Karpas-422 (cell line): ENCODE measurements around the gene IRF9. TPM values are rescaled to one million over a fixed set of nuclear protein-coding genes. Genes with fewer than 3 reads are reported as not detected.

Source experiments
- DNase-seq: peaks from one replicate; pipeline ENCODE4 v3.0.0-alpha.2; 2015
- H2AFZ ChIP-seq: fragments of 200-600 bp; sonication (generic); 2 replicates; pipeline ENCODE4 v1.6.1; 2014; ENCODE audit warnings: antibody characterized with exemption, low read length, mixed read lengths
- H3K27ac ChIP-seq: fragments of 200-600 bp; sonication (generic); 2 replicates; pipeline ENCODE4 v1.5.1; 2014; ENCODE audit warnings: mild to moderate bottlenecking, low read length, moderate library complexity
- H3K27me3 ChIP-seq: fragments of 200-600 bp; sonication (generic); 2 replicates; pipeline ENCODE4 v1.6.1; 2014; ENCODE audit warnings: low read length, mixed read lengths
- H3K36me3 ChIP-seq: fragments of 200-600 bp; sonication (generic); 2 replicates; pipeline ENCODE4 v1.6.1; 2014; ENCODE audit warnings: low read length, mixed read lengths; ENCODE audit not compliant: insufficient read depth
- H3K4me1 ChIP-seq: fragments of 200-600 bp; sonication (generic); 2 replicates; pipeline ENCODE4 v1.6.1; 2014; ENCODE audit warnings: mild to moderate bottlenecking, low read length, mixed read lengths
- H3K4me2 ChIP-seq: fragments of 200-600 bp; sonication (generic); 2 replicates; pipeline ENCODE4 v1.6.1; 2014; ENCODE audit warnings: low read length, low read depth, mild to moderate bottlenecking; ENCODE audit not compliant: poor library complexity, severe bottlenecking
- H3K4me3 ChIP-seq: fragments of 200-600 bp; sonication (generic); 2 replicates; pipeline ENCODE4 v1.5.1; 2014; ENCODE audit warnings: mild to moderate bottlenecking, antibody characterized with exemption, low read length, mixed read lengths
- H3K79me2 ChIP-seq: fragments of 200-600 bp; sonication (generic); 2 replicates; pipeline ENCODE4 v1.6.1; 2014; ENCODE audit warnings: mild to moderate bottlenecking, low read length, mixed read lengths
- H3K9ac ChIP-seq: fragments of 200-600 bp; sonication (generic); 2 replicates; pipeline ENCODE4 v1.6.0; 2014; ENCODE audit warnings: low read length
- H3K9me2 ChIP-seq: fragments of 200-600 bp; sonication (generic), shearing (Covaris generic); replicated peaks from 2 replicates; pipeline ENCODE4 v1.6.0; 2014; ENCODE audit warnings: mild to moderate bottlenecking, low read length, moderate library complexity; ENCODE audit not compliant: insufficient read depth
- H3K9me3 ChIP-seq: fragments of 300-700, 200-600 bp; sonication (generic); 2 replicates; pipeline ENCODE4 v1.6.1; 2014; ENCODE audit warnings: low read length, mixed read lengths
- H4K20me1 ChIP-seq: fragments of 200-600 bp; sonication (generic); 2 replicates; pipeline ENCODE4 v1.6.1; 2014; ENCODE audit warnings: mild to moderate bottlenecking, antibody characterized with exemption, low read length, low read depth; ENCODE audit not compliant: insufficient read depth
- total RNA-seq: library from RNA; depleted of rRNA; stranded (reverse); fragments of >200 nt; shearing (Covaris generic); gene quantifications from 2 replicates; pipeline ENCODE4 v1.2.3, GENCODE V29; 2014; ENCODE audit warnings: low replicate concordance

The IRF9 gene
- total RNA-seq, 1 experiment from 2014 or later: 79.8 TPM

DNA sequence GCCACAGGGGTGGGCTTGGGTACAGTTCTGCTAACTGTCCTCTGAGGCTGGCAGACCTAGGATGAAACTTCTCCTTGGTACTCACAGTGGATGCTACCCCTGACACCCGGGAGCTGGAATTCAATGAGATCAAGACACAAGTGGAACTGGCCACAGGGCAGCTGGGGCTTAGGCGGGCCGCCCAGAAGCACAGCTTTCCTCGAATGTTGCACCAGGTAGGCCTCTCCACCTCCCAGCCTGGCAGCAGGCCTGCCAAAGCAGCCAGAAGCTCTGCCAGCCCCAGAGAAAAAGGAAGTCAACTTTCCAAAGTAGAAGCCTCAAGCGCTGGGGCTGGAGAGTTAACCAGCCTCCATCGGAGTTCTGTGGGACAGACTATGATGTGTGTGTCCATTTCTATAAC lies 43.9 kb upstream of the IRF9 start:
- H2AFZ ChIP-seq: no peak overlapping the region
- peaks cover 21% of the 10 kb centered on the region for H3K36me3 ChIP-seq
- no peak overlapping the region for H3K4me2 ChIP-seq
- no peak overlapping the region for H3K4me3 ChIP-seq
- no peaks in the 10 kb centered on the region for H3K9me3 ChIP-seq
- H4K20me1 ChIP-seq: no peaks in the 10 kb centered on the region
- H3K4me1 ChIP-seq: peaks cover 19% of the 10 kb centered on the region
- no peaks in the 10 kb centered on the region for H3K9me2 ChIP-seq
- DNase-seq: no peak
- H3K9ac ChIP-seq: no peak overlapping the region
- no peak overlapping the region for H3K27ac ChIP-seq
- no peaks in the 10 kb centered on the region for H3K27me3 ChIP-seq
- H3K79me2 ChIP-seq: peaks cover 22% of the 10 kb centered on the region

DNA sequence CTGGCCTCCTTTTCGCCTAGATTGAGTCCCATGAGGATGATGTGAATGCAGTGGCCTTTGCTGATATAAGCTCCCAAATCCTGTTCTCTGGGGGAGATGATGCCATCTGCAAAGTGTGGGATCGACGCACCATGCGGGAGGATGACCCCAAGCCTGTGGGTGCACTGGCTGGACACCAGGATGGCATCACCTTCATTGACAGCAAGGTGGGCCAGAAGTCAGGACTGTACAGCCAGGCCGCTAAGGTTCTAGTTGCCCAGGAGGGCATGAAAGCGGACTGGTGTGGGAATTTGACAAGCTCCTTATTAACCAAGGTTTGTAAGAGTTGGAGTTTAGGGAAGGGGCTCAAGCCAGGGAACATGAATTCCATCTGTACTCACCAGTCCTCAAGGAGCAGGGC lies 41.4 kb upstream of the IRF9 start:
- Histone ChIP-seq H3K79me2 (peaks cover 18% of the 10 kb centered on the region), H3K9me3 (no peaks in the 10 kb centered on the region), H3K4me3 (no peak overlapping the region), H3K4me2 (no peak overlapping the region), H3K27ac (no peak overlapping the region), H3K9me2 (no peaks in the 10 kb centered on the region), H4K20me1 (no peaks in the 10 kb centered on the region), H2AFZ (no peak overlapping the region), H3K9ac (no peak overlapping the region), H3K4me1 (peaks cover 28% of the 10 kb centered on the region), H3K36me3 (peaks cover 26% of the 10 kb centered on the region), H3K27me3 (no peaks in the 10 kb centered on the region)
- DNase-seq: no peak

DNA sequence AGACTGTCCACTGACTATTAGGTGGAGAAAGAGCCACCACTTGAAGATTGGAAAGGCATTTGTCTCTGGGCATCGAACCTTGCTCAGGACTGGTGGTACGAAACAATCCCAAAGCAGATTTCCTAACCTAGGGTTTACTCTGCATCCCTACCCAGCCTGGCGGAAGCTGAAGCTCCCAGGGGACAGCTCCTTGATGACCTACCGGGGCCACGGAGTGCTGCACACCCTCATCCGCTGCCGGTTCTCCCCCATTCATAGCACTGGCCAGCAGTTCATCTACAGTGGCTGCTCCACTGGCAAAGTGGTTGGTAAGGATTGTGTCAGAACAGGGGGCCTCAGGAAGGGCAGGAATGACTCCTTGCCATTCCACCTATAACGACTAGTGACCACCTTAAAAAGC lies 39.9 kb upstream of the IRF9 start:
- H3K9me2 ChIP-seq: no peaks in the 10 kb centered on the region
- H3K4me2 ChIP-seq: no peak overlapping the region
- H3K27me3 ChIP-seq: no peaks in the 10 kb centered on the region
- H3K4me1 ChIP-seq: peaks cover 18% of the 10 kb centered on the region
- no peaks in the 10 kb centered on the region for H4K20me1 ChIP-seq
- H3K9ac ChIP-seq: no peak overlapping the region
- H3K36me3 ChIP-seq: peaks cover 26% of the 10 kb centered on the region
- peaks cover 8% of the 10 kb centered on the region for H3K79me2 ChIP-seq
- no peak overlapping the region for H2AFZ ChIP-seq
- H3K27ac ChIP-seq: no peak overlapping the region
- H3K9me3 ChIP-seq: no peaks in the 10 kb centered on the region
- no peak for DNase-seq
- H3K4me3 ChIP-seq: no peak overlapping the region

DNA sequence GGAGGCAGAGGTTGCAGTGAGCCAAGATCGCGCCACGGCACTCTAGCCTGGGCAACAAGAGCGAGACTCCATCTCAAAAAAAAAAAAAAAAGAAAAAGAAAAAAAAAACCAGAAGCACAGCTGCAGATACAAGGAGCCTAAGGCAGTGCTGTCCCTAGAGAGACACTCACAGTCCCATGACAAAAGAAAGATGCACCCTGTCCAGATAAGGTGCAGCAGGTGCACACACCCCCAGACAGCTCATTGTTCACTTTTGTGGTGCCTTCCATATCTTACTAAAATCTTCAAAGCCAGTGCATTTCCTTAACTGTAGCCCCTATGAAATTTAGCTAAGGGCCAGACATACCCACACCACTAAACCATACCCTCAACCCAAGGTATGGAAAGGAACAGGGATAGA lies 38.6 kb upstream of the IRF9 start:
- H2AFZ ChIP-seq: no peak overlapping the region
- H3K9me2 ChIP-seq: no peaks in the 10 kb centered on the region
- H3K4me3 ChIP-seq: no peak overlapping the region
- no peaks in the 10 kb centered on the region for H4K20me1 ChIP-seq
- H3K4me1 ChIP-seq: peaks cover 13% of the 10 kb centered on the region
- no peak overlapping the region for H3K9ac ChIP-seq
- H3K9me3 ChIP-seq: no peaks in the 10 kb centered on the region
- no peaks in the 10 kb centered on the region for H3K79me2 ChIP-seq
- DNase-seq: no peak
- H3K36me3 ChIP-seq: peaks cover 26% of the 10 kb centered on the region
- H3K4me2 ChIP-seq: no peak overlapping the region
- H3K27me3 ChIP-seq: no peaks in the 10 kb centered on the region
- H3K27ac ChIP-seq: no peak overlapping the region

DNA sequence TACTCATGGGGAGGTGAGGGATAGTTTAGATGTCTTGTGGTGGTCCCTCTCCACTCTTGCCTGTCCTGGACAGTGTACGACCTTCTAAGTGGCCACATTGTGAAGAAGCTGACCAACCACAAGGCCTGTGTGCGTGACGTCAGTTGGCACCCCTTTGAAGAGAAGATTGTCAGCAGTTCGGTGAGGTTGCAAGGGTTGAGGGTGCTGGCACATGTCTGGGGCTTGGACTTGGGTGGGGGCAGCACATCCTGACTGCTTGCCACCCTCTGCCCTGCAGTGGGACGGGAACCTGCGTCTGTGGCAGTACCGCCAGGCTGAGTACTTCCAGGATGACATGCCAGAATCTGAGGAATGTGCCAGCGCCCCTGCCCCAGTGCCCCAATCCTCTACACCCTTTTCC lies 38.2 kb upstream of the IRF9 start:
- Histone ChIP-seq H3K36me3 (peaks cover 21% of the 10 kb centered on the region), H3K4me2 (no peak overlapping the region)

DNA sequence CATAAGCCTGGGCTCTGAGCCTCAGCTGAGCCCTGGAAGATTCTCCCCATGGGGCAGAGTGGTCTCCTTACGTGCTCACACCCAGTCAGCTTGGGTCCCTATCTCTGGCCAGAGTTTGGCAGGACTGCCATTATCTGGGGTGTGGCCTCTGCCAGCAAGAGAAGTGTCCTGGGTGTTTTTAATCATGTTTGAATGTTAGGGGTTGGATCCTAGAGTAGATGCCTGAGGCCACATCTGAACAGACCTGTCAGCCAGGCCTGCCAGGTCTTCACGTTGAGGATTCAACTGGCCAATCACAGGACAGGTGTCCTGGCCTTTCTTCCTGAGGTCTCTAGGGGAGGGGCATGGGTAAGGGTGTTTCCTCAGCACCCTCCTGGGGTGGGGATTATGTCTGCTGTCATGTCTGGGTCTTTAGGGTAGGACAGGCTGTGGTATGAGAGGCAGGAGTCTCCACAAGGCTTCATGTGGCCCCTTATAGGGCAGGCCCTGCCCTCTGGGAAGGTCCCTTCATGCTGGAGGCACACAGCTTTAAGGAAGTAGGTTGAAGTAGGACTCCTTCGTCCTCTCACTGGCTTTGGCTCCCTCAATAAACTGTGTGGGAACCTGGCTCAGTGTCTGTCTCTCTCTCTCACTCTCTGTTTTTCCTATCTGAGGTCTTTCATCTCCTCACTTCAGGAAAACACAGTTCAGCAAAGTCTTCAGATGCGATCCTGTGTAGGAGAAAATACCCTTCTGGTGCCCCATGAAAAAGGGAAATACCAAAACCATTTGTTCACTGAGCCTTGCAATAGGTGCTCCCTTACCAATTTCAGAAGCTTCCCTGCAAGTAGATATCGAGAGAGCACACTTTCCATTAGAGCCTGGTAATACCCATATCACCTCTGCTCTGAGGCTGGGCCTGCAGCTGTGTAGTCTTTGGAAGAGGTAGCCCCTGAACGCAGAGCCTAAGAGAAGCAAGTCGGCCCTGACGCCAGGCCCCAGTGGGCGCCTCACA lies 37.3 kb upstream of the IRF9 start:
- no peaks in the 10 kb centered on the region for H3K9me2 ChIP-seq
- H3K4me3 ChIP-seq: no peak overlapping the region
- H4K20me1 ChIP-seq: no peaks in the 10 kb centered on the region
- no peaks in the 10 kb centered on the region for H3K27me3 ChIP-seq
- no peak overlapping the region for H3K4me2 ChIP-seq
- no peak for DNase-seq
- no peak overlapping the region for H3K9ac ChIP-seq
- peaks cover 18% of the 10 kb centered on the region for H3K36me3 ChIP-seq
- peaks cover 13% of the 10 kb centered on the region for H3K4me1 ChIP-seq
- H3K9me3 ChIP-seq: no peaks in the 10 kb centered on the region
- H3K27ac ChIP-seq: no peak overlapping the region
- H3K79me2 ChIP-seq: no peaks in the 10 kb centered on the region
- H2AFZ ChIP-seq: no peak overlapping the region

More for the DNA sequence above, 38.2 kb upstream of the IRF9 start:
- Histone ChIP-seq H3K9me2 (no peaks in the 10 kb centered on the region), H3K79me2 (no peaks in the 10 kb centered on the region), H4K20me1 (no peaks in the 10 kb centered on the region), H3K4me3 (no peak overlapping the region), H3K27me3 (no peaks in the 10 kb centered on the region), H3K4me1 (peaks cover 13% of the 10 kb centered on the region), H3K27ac (no peak overlapping the region), H3K9ac (no peak overlapping the region), H2AFZ (no peak overlapping the region), H3K9me3 (no peaks in the 10 kb centered on the region)
- no peak for DNase-seq

DNA sequence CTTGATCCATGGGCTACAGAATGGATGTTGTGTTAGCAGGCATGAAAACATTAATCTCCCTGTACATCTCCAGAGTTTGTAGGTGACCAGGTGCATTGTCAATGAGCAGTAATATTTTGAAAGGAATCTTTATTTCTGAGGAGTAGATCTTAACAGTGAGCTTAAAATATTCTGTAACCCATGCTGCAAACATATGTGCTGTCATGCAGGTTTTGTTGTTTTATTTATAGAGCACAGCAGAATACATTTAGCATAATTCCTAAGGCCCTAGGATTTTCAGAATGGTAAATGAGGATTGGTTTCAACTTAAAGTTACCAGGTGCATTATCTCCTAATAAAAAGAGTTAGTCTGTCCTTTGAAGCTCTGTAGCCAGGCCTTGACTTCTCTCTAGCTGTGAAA lies 34.1 kb upstream of the IRF9 start:
- DNase-seq: no peak
- Histone ChIP-seq H3K27ac (no peak overlapping the region), H3K9me2 (no peaks in the 10 kb centered on the region), H4K20me1 (no peaks in the 10 kb centered on the region), H2AFZ (no peak overlapping the region), H3K9me3 (no peaks in the 10 kb centered on the region), H3K4me2 (no peak overlapping the region), H3K79me2 (no peaks in the 10 kb centered on the region), H3K4me1 (peaks cover 13% of the 10 kb centered on the region), H3K4me3 (no peak overlapping the region), H3K27me3 (no peaks in the 10 kb centered on the region), H3K9ac (no peak overlapping the region), H3K36me3 (peaks cover 5% of the 10 kb centered on the region; the same call in 1 of the 2 replicates)

DNA sequence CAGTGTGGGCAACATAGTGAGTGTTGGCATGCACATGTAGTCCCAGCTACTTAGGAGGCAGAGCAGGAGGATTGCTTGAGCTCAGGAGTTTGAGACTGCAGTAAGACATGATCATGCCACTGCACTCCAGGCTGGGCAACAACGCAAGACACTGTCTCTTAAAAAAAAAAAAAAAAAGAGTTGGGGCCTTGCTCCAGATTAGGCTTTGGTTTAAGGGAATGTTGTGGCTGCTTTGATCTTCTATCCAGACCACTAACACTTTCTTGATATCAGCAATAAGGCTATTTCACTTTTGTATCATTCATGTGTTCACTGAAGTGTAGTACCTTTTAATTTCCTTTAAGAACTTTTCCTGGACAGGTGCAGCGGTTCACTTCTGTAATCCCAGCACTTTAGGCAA lies 33.4 kb upstream of the IRF9 start:
- H3K9me3 ChIP-seq: no peaks in the 10 kb centered on the region
- peaks cover 8% of the 10 kb centered on the region for H3K4me1 ChIP-seq
- no peaks in the 10 kb centered on the region for H4K20me1 ChIP-seq
- DNase-seq: no peak
- no peaks in the 10 kb centered on the region for H3K9me2 ChIP-seq
- no peak overlapping the region for H3K4me2 ChIP-seq
- no peak overlapping the region for H3K27ac ChIP-seq
- no peak overlapping the region for H3K4me3 ChIP-seq
- H3K27me3 ChIP-seq: no peaks in the 10 kb centered on the region
- H3K9ac ChIP-seq: no peak overlapping the region
- no peak overlapping the region for H2AFZ ChIP-seq
- no peaks in the 10 kb centered on the region for H3K79me2 ChIP-seq
- H3K36me3 ChIP-seq: peaks cover 2% of the 10 kb centered on the region; the same call in 1 of the 2 replicates
